ENCODE data around the gene LCE3D. TPM values are rescaled to one million over a fixed set of nuclear protein-coding genes. Genes with fewer than 3 reads are reported as not detected.

The LCE3D gene
- total and polyA plus RNA-seq, 2 of the 4 experiments (the other 2 are of a cell fraction): not detected

GRCh38 chr1:152537496-152537895 is 42.8 kb downstream of the LCE3D start:
- no peaks in the 10 kb centered on the region for H3K36me3 ChIP-seq (ENCODE audit: control insufficient read depth, insufficient read depth, low read length)
- DNase-seq: no peak
- no peak overlapping the region for H2BK15ac ChIP-seq (ENCODE audit: low read depth, low read length)
- no peak overlapping the region for H3K4ac ChIP-seq (ENCODE audit: low read depth, low read length)
- no peak overlapping the region for H3K9ac ChIP-seq (ENCODE audit: low read depth, low read length)
- peaks cover 2% of the 10 kb centered on the region; the same call in 1 of the 2 replicates for H3K9me3 ChIP-seq (ENCODE audit: control insufficient read depth, insufficient read depth, low read length)
- no CpG with 5 or more reads among the region's 4 CpGs for WGBS, 2 experiments (ENCODE audit: extremely low coverage in 2 of 2, insufficient read length in 1 of 2)
- POLR2A ChIA-PET (ENCODE audit: unreplicated experiment): no interaction called here
- no peak overlapping the region for H3K4me3 ChIP-seq (ENCODE audit: insufficient read depth, low read depth, low read length)
- no peak overlapping the region for H3K27ac ChIP-seq (ENCODE audit: insufficient read depth, low read length)
- TF ChIP-seq RFX5 (IDR thresholded peaks at IDR 0.05; ENCODE audit: low read depth, low read length) (no peak), RCOR1 (IDR thresholded peaks at IDR 0.05; ENCODE audit: insufficient replicate concordance, low read length) (no peak), BHLHE40 (IDR thresholded peaks at IDR 0.05; ENCODE audit: low read depth, low read length) (no peak), FOS (IDR thresholded peaks at IDR 0.05; ENCODE audit: low read depth, low read length) (no peak), CEBPB (IDR thresholded peaks at IDR 0.05; ENCODE audit: low read depth, low read length) (no peak)
- no peaks in the 10 kb centered on the region for H3K9me1 ChIP-seq (ENCODE audit: insufficient read depth, low read length)
- H3K18ac ChIP-seq (ENCODE audit: low read depth, low read length): no peak overlapping the region
- dilution Hi-C loops (cut with HindIII; ENCODE audit: low sequenced_read_pairs, unreplicated experiment) (no loop called here), in situ Hi-C loops (cut with MboI; ENCODE audit: low sequenced_read_pairs) (no loop called here), intact Hi-C loops (cut with micrococcal nuclease) (no loop called here)
- H3K79me1 ChIP-seq (ENCODE audit: low read depth in 1 of 2, low read length in 2 of 2): no peaks in the 10 kb centered on the region
- H4K5ac ChIP-seq (ENCODE audit: low read depth, low read length): no peak overlapping the region
- no peak overlapping the region for H3K23ac ChIP-seq (ENCODE audit: low read depth, low read length)
- no peak overlapping the region for H2BK5ac ChIP-seq (ENCODE audit: low read depth, low read length, poor library complexity, severe bottlenecking)
- no peak overlapping the region for H3K4me2 ChIP-seq (ENCODE audit: low read depth, low read length)
- no peak overlapping the region for H4K91ac ChIP-seq (ENCODE audit: insufficient read depth, low read depth, low read length)
- H2BK120ac ChIP-seq (ENCODE audit: low read depth, low read length): no peak overlapping the region
- CTCF ChIA-PET: no interaction called here
- H2BK20ac ChIP-seq (ENCODE audit: low read depth, low read length): no peak overlapping the region
- no peak overlapping the region for H3K14ac ChIP-seq (replicated peaks; ENCODE audit: low read depth, low read length)
- H3K4me1 ChIP-seq (ENCODE audit: control insufficient read depth, insufficient read depth, low read length): no peaks in the 10 kb centered on the region
- no peak overlapping the region for H4K8ac ChIP-seq (ENCODE audit: low read depth in 2 of 2, low read length in 2 of 2)
- H4K20me1 ChIP-seq (ENCODE audit: insufficient read depth, low read length): no peaks in the 10 kb centered on the region
- no peak overlapping the region for H3K56ac ChIP-seq (ENCODE audit: extremely low read depth, insufficient read depth, low read length)
- no peak overlapping the region for H2AK5ac ChIP-seq (ENCODE audit: low read depth, low read length)
- no peaks in the 10 kb centered on the region for H3K27me3 ChIP-seq (ENCODE audit: control insufficient read depth, insufficient read depth, low read length)
- no peak overlapping the region for H2AK9ac ChIP-seq (replicated peaks; ENCODE audit: low read depth, low read length, poor library complexity)
- H2AFZ ChIP-seq (replicated peaks; ENCODE audit: low read length, poor library complexity): no peak overlapping the region
- BruUV-seq (replicated peaks): no TSS peak
- no peak for ATAC-seq (ENCODE audit: low read depth)
